ENCODE data around the gene DYNLT3.
A peak's percentile ranks its signal among the peaks of the same experiment; 100 is the strongest.

DYNLT3 gene

GRCh38 chrX:37824491-37825214 is 22.7 kb downstream of the DYNLT3 start:
- DNase-seq (ENCODE audit: low read depth in 1 of 2, low spot score in 1 of 2) = no peak
- no peak for TF ChIP-seq CTCF (IDR thresholded peaks at IDR 0.05; ENCODE audit: insufficient read depth, low read length)
- TF ChIP-seq, protein P1, sequence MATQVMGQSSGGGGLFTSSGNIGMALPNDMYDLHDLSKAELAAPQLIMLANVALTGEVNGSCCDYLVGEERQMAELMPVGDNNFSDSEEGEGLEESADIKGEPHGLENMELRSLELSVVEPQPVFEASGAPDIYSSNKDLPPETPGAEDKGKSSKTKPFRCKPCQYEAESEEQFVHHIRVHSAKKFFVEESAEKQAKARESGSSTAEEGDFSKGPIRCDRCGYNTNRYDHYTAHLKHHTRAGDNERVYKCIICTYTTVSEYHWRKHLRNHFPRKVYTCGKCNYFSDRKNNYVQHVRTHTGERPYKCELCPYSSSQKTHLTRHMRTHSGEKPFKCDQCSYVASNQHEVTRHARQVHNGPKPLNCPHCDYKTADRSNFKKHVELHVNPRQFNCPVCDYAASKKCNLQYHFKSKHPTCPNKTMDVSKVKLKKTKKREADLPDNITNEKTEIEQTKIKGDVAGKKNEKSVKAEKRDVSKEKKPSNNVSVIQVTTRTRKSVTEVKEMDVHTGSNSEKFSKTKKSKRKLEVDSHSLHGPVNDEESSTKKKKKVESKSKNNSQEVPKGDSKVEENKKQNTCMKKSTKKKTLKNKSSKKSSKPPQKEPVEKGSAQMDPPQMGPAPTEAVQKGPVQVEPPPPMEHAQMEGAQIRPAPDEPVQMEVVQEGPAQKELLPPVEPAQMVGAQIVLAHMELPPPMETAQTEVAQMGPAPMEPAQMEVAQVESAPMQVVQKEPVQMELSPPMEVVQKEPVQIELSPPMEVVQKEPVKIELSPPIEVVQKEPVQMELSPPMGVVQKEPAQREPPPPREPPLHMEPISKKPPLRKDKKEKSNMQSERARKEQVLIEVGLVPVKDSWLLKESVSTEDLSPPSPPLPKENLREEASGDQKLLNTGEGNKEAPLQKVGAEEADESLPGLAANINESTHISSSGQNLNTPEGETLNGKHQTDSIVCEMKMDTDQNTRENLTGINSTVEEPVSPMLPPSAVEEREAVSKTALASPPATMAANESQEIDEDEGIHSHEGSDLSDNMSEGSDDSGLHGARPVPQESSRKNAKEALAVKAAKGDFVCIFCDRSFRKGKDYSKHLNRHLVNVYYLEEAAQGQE (IDR thresholded peaks at IDR 0.05; ENCODE audit: insufficient replicate concordance, low read depth) = no peak
- TF ChIP-seq POLR2AphosphoS5 (IDR thresholded peaks at IDR 0.05; ENCODE audit: low read depth) = no peak
- no peak for TF ChIP-seq SPI1 (IDR thresholded peaks at IDR 0.05; ENCODE audit: borderline replicate concordance, low read depth)
- TF ChIP-seq GABPA (IDR thresholded peaks at IDR 0.05; ENCODE audit: low read depth) = no peak
- Histone ChIP-seq H3K27ac (replicated peaks) (peak overlapping the region; percentile 42; the same call in 1 of the 2 replicates), H3K27me3 (ENCODE audit: insufficient read depth, poor library complexity, severe bottlenecking) (no peaks in the 10 kb centered on the region), H3K4me3 (replicated peaks; ENCODE audit: insufficient read depth, low read length) (no peak overlapping the region)

- Histone ChIP-seq H3K27ac (replicated peaks) (no peak overlapping the region), H3K4me3 (replicated peaks; ENCODE audit: insufficient read depth, low read length) (no peak overlapping the region), H3K27me3 (ENCODE audit: insufficient read depth, poor library complexity, severe bottlenecking) (no peaks in the 10 kb centered on the region)
- TF ChIP-seq SPI1 (IDR thresholded peaks at IDR 0.05; ENCODE audit: borderline replicate concordance, low read depth) (no peak), GABPA (IDR thresholded peaks at IDR 0.05; ENCODE audit: low read depth) (no peak), POLR2AphosphoS5 (IDR thresholded peaks at IDR 0.05; ENCODE audit: low read depth) (no peak)
- TF ChIP-seq, protein P1 (IDR thresholded peaks at IDR 0.05; ENCODE audit: insufficient replicate concordance, low read depth) = no peak
- DNase-seq (ENCODE audit: low read depth in 1 of 2, low spot score in 1 of 2) = no peak
Measured at GRCh38 chrX:37820646-37821045, 26.7 kb downstream of the DYNLT3 start.

- Histone ChIP-seq H3K27ac (replicated peaks) (peak overlapping the region; percentile 62), H3K4me3 (replicated peaks; ENCODE audit: insufficient read depth, low read length) (no peak overlapping the region), H3K27me3 (ENCODE audit: insufficient read depth, poor library complexity, severe bottlenecking) (no peaks in the 10 kb centered on the region)
- DNase-seq (ENCODE audit: low read depth in 1 of 2, low spot score in 1 of 2) = peak in 1 of 2 experiments; percentile 43
- peak; percentile 89 for TF ChIP-seq SPI1 (IDR thresholded peaks at IDR 0.05; ENCODE audit: borderline replicate concordance, low read depth)
- no peak for TF ChIP-seq CTCF (IDR thresholded peaks at IDR 0.05; ENCODE audit: insufficient read depth, low read length)
- no peak for TF ChIP-seq GABPA (IDR thresholded peaks at IDR 0.05; ENCODE audit: low read depth)
- no peak for TF ChIP-seq POLR2AphosphoS5 (IDR thresholded peaks at IDR 0.05; ENCODE audit: low read depth)
Measured at GRCh38 chrX:37818031-37818430, 29.3 kb downstream of the DYNLT3 start.

DNA sequence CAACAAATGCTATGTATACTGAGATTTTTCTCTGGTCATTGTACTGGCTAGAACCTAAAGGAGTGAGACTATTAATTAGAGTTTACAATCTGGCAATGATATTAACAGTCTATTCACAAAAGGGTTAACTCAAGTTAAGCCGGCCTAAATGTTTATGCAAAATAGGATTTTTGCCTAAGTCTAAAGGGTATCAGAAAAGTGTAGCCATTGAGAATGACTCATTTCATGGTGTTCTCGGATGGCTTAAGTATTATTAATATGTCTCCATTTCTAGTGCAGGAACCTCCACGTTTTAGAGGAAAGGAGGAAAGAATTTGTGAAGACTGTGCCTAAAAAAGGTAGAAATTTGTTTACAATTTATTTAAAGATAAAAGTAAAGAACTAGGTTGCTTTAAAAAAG is 29.8 kb downstream of the DYNLT3 start:
- no peak for DNase-seq (ENCODE audit: low read depth in 1 of 2, low spot score in 1 of 2)

More for the DNA sequence above, 29.8 kb downstream of the DYNLT3 start:
- no peaks in the 10 kb centered on the region for H3K27me3 ChIP-seq (ENCODE audit: insufficient read depth, poor library complexity, severe bottlenecking)
- no peak overlapping the region for H3K4me3 ChIP-seq (replicated peaks; ENCODE audit: insufficient read depth, low read length)
- TF ChIP-seq CTCF (IDR thresholded peaks at IDR 0.05; ENCODE audit: insufficient read depth, low read length) = no peak
- no peak for TF ChIP-seq SPI1 (IDR thresholded peaks at IDR 0.05; ENCODE audit: borderline replicate concordance, low read depth)
- TF ChIP-seq POLR2AphosphoS5 (IDR thresholded peaks at IDR 0.05; ENCODE audit: low read depth) = no peak
- TF ChIP-seq, protein P1 (IDR thresholded peaks at IDR 0.05; ENCODE audit: insufficient replicate concordance, low read depth) = no peak
- no peak for TF ChIP-seq GABPA (IDR thresholded peaks at IDR 0.05; ENCODE audit: low read depth)
- H3K27ac ChIP-seq (replicated peaks) = peak overlapping the region; percentile 62
